Activated T-helper 17 cell treated with anti-CD3 and anti-CD28 coated beads, Interleukin-2, amount 50 U/mL, for 72 hours (primary cell): ENCODE data around the gene FBXL15. TPM values are rescaled to one million over a fixed set of nuclear protein-coding genes. Genes with fewer than 3 reads are reported as not detected.
"Not testable (repeated sequence)": the region's sequence is repeated elsewhere in the genome, so short reads cannot be mapped to it uniquely, and the experiment has no call there.

Experiments used
- ATAC-seq: fragments of 150-1000 bp; cut with Tn5 transposase; replicated peaks from 2 replicates; pipeline ENCODE4 v1.10.0; 2021; ENCODE audit warnings: mild to moderate bottlenecking, moderate library complexity
- H3K27ac Mint-ChIP-seq: one replicate; pipeline ENCODE4 v1.8.0; 2022; ENCODE audit warnings: mixed read lengths
- H3K27me3 Mint-ChIP-seq: one replicate; pipeline ENCODE4 v1.8.0; 2022; ENCODE audit warnings: mixed read lengths
- H3K36me3 Mint-ChIP-seq: one replicate; pipeline ENCODE4 v1.8.0; 2022; ENCODE audit warnings: low read depth, mild to moderate bottlenecking, mixed read lengths
- H3K4me1 Mint-ChIP-seq: one replicate; pipeline ENCODE4 v1.8.0; 2022; ENCODE audit warnings: mixed read lengths
- H3K4me3 Mint-ChIP-seq: one replicate; pipeline ENCODE4 v1.8.0; 2022; ENCODE audit warnings: mild to moderate bottlenecking, mixed read lengths
- H3K9me3 Mint-ChIP-seq: one replicate; pipeline ENCODE4 v1.8.0; 2022; ENCODE audit warnings: mixed read lengths
- total RNA-seq, 2 donors: library from RNA; stranded (reverse); gene quantifications; one replicate each; pipeline ENCODE4 v1.2.3, GENCODE V29; 2022

FBXL15 gene
- total RNA-seq, 2 donors from 2014 or later, result 12.6 to 15.4 TPM

DNA sequence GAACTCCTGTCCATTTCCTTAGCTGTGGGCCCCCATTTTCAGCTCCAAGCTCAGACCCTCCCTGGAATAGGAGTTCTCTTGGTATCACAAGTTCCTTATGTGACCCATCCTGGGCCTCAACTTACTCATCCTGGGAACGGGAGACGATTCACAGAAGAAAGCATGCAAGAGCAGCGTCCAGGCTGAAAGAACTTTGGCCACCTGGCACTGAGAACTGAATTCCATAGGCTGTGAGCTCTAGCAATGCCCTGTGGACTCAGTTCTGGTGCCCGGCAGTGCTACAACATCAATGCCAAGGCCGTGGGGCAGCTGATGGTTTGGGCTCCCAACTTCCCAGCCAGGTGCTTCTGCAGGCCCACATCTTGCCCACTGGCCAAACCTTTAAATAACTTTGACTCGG, 15.7 kb downstream of the FBXL15 start:
- no peaks in the 10 kb centered on the region for H3K27me3 Mint-ChIP-seq
- H3K27ac Mint-ChIP-seq, result peak overlapping the region; percentile 82
- ATAC-seq, result no peak
- H3K4me1 Mint-ChIP-seq, result peaks cover 34% of the 10 kb centered on the region
- peaks cover 11% of the 10 kb centered on the region for H3K36me3 Mint-ChIP-seq
- H3K4me3 Mint-ChIP-seq, result peak overlapping the region; percentile 89
- no peaks in the 10 kb centered on the region for H3K9me3 Mint-ChIP-seq

GRCh38 chr10:102437515-102437914, 16.9 kb downstream of the FBXL15 start:
- peak overlapping the region; percentile 82 for H3K27ac Mint-ChIP-seq
- peaks cover 30% of the 10 kb centered on the region for H3K4me1 Mint-ChIP-seq
- H3K4me3 Mint-ChIP-seq, result peak overlapping the region; percentile 89
- no peak for ATAC-seq
- H3K36me3 Mint-ChIP-seq, result peaks cover 11% of the 10 kb centered on the region
- H3K27me3 Mint-ChIP-seq, result no peaks in the 10 kb centered on the region
- no peaks in the 10 kb centered on the region for H3K9me3 Mint-ChIP-seq

- no peak overlapping the region for H3K27ac Mint-ChIP-seq
- peaks cover 11% of the 10 kb centered on the region for H3K36me3 Mint-ChIP-seq
- H3K27me3 Mint-ChIP-seq, result no peaks in the 10 kb centered on the region
- peaks cover 30% of the 10 kb centered on the region for H3K4me1 Mint-ChIP-seq
- ATAC-seq, result no peak
- no peaks in the 10 kb centered on the region for H3K9me3 Mint-ChIP-seq
- peak overlapping the region; percentile 89 for H3K4me3 Mint-ChIP-seq
Measured at GRCh38 chr10:102438374-102438773, 17.7 kb downstream of the FBXL15 start.

DNA sequence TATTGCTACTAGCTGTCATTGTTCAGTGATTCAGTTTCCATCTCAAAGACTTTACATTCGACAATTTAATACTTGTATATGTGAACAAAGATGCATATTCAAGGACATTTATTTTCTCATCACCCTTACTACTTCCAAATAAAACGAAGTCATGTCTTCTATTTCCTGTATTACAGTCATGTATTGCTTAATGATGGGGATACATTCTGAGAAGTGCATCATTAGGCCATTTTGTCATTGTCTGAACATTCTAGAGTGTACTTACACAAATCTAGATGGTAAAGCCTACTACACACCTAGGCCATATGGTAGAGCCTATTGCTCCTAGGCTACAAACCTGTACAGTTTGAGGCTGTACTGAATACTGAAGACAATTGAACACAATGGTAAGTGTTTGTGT, 24.2 kb downstream of the FBXL15 start:
- peaks cover 6% of the 10 kb centered on the region for H3K36me3 Mint-ChIP-seq
- H3K4me3 Mint-ChIP-seq, result no peak overlapping the region
- H3K27me3 Mint-ChIP-seq, result no peaks in the 10 kb centered on the region
- peaks cover 5% of the 10 kb centered on the region for H3K4me1 Mint-ChIP-seq
- ATAC-seq, result no peak
- no peak overlapping the region for H3K27ac Mint-ChIP-seq
- H3K9me3 Mint-ChIP-seq, result no peaks in the 10 kb centered on the region

- no peaks in the 10 kb centered on the region for H3K9me3 Mint-ChIP-seq
- H3K36me3 Mint-ChIP-seq, result peaks cover 43% of the 10 kb centered on the region
- no peaks in the 10 kb centered on the region for H3K27me3 Mint-ChIP-seq
- peak; percentile 68 for ATAC-seq
- peaks cover 12% of the 10 kb centered on the region for H3K4me1 Mint-ChIP-seq
- H3K27ac Mint-ChIP-seq, result peak overlapping the region; percentile 87
- peak overlapping the region; percentile 84 for H3K4me3 Mint-ChIP-seq
Measured at GRCh38 chr10:102449321-102450123, 28.9 kb downstream of the FBXL15 start.

DNA sequence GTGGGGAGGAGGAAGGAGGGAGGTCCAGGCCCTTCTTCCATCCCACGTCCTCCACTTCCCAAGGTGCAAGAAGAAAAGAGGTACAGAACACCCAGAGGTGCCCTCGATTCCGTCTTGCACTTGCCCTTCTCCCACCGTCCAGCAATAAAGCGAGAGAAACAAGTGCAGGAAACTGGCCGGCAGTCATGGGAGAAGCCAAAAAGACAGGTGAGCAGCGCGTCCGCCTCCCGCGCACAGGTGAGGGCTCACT, 29.4 kb downstream of the FBXL15 start:
- H3K27ac Mint-ChIP-seq, result peak overlapping the region; percentile 87
- peak overlapping the region; percentile 84 for H3K4me3 Mint-ChIP-seq
- H3K36me3 Mint-ChIP-seq, result peaks cover 48% of the 10 kb centered on the region
- H3K4me1 Mint-ChIP-seq, result peaks cover 12% of the 10 kb centered on the region
- ATAC-seq, result peak; percentile 1
- H3K9me3 Mint-ChIP-seq, result no peaks in the 10 kb centered on the region
- no peaks in the 10 kb centered on the region for H3K27me3 Mint-ChIP-seq

- peaks cover 12% of the 10 kb centered on the region for H3K4me1 Mint-ChIP-seq
- peak; percentile 67 for ATAC-seq
- peak overlapping the region; percentile 84 for H3K4me3 Mint-ChIP-seq
- peaks cover 53% of the 10 kb centered on the region for H3K36me3 Mint-ChIP-seq
- no peaks in the 10 kb centered on the region for H3K9me3 Mint-ChIP-seq
- H3K27me3 Mint-ChIP-seq, result no peaks in the 10 kb centered on the region
- H3K27ac Mint-ChIP-seq, result peak overlapping the region; percentile 87
Measured at GRCh38 chr10:102450374-102451104, 29.9 kb downstream of the FBXL15 start.

DNA sequence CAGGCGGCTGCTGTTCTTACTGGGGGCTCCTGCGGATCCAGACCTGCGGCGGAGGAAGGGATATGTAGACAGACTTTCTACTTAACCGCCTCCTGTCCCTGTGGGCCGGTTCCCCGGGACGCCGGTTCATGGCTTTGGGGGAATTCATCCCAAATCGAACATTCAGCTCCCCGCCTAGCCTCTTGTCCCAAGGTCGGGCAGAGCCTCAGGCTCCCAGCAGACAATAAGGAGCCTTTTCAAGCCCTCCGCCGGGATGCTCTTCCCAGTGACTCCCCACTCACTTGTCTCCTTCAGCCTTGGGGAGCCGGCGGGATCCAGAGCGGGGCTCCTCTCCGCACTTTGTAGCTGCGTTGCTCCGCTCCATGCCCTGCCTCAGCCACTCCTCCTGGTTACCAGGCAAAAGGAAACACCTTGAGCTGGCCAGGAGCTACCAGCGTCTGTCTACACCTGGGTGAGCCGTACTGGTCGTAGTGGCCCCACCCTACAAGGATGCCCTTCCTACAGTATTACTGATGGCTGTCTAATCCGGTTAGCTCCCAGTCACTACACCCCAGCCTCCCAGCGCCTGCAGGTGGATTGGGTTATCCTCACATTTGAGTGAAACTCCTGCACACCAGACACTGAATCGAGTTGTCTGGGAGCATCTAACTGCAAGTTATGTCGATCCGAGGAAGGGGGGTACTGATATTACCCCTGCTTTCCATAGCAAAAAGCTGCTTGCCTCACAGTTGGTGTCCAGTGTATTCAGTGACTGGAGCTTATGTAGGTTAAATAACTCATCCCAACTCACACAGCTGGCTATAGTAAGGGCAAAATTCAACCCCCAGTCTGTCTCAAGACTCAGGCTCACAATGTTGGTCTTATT, 30.7 kb downstream of the FBXL15 start, which contains the start of gene C10orf95:
Gene C10orf95 (minus strand): TSS at position 439 of the 865 bp plus-strand sequence. CDS start 450 bp downstream, outside the sequence.
- peak within 1 kb of the TSS; percentile 93 for H3K27ac Mint-ChIP-seq
- H3K27me3 Mint-ChIP-seq, result no peaks in the 10 kb centered on the region
- H3K4me1 Mint-ChIP-seq, result peaks cover 12% of the 10 kb centered on the region
- peak within 1 kb of the TSS; percentile 84 for H3K4me3 Mint-ChIP-seq
- H3K9me3 Mint-ChIP-seq, result no peaks in the 10 kb centered on the region
- no peak for ATAC-seq
- peaks cover 60% of the 10 kb centered on the region for H3K36me3 Mint-ChIP-seq

DNA sequence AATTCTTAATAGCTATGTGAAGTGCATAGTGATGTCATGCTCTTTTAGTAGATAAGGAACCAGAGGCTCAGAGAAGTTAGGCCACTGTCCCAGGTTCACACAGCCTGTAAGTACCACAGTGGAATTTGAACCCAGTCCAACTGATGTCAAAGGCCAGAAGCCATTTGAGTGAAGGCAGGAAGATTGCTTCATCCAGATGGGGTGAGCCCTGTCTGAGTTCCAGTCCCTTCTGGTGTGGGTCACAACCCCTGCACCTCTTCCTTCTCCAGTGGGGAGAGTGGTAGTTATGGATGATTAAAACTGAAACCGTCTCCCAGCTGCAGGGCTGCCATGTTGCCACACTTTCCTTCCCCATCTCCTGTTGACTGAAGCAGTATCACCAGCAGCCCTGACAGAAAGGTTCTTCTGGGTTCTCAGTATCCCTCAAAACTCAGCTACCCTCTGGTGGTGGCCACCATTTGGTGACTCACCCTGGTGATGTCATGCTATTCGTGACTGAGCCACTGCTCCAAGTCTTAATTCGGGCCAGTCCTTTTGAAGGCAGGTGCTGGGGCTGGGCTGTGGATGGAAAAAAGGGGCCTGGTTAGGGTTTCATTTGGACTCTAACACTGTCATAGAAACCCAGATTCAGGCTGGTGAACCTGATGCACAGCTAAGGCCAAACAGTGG, 32.2 kb downstream of the FBXL15 start:
- peaks cover 64% of the 10 kb centered on the region for H3K36me3 Mint-ChIP-seq
- H3K27ac Mint-ChIP-seq, result peak overlapping the region; percentile 93
- peak; percentile 79 for ATAC-seq
- H3K9me3 Mint-ChIP-seq, result no peaks in the 10 kb centered on the region
- H3K4me1 Mint-ChIP-seq, result peaks cover 17% of the 10 kb centered on the region
- H3K27me3 Mint-ChIP-seq, result no peaks in the 10 kb centered on the region
- H3K4me3 Mint-ChIP-seq, result peak overlapping the region; percentile 67

- Mint-ChIP-seq H3K9me3 (no peaks in the 10 kb centered on the region), H3K27me3 (no peaks in the 10 kb centered on the region), H3K36me3 (peaks cover 64% of the 10 kb centered on the region), H3K4me3 (peak overlapping the region; percentile 67), H3K4me1 (peaks cover 18% of the 10 kb centered on the region), H3K27ac (peak overlapping the region; percentile 93)
- no peak for ATAC-seq
Measured at GRCh38 chr10:102453502-102453901, 32.9 kb downstream of the FBXL15 start.

- H3K4me3 Mint-ChIP-seq, H3K9me3 Mint-ChIP-seq, H3K27me3 Mint-ChIP-seq, ATAC-seq: not testable (repeated sequence)
- Mint-ChIP-seq H3K27ac (peak overlapping the region; percentile 8), H3K36me3 (peaks cover 58% of the 10 kb centered on the region), H3K4me1 (peaks cover 13% of the 10 kb centered on the region)
Measured at GRCh38 chr10:102454662-102455487, 34.2 kb downstream of the FBXL15 start.

DNA sequence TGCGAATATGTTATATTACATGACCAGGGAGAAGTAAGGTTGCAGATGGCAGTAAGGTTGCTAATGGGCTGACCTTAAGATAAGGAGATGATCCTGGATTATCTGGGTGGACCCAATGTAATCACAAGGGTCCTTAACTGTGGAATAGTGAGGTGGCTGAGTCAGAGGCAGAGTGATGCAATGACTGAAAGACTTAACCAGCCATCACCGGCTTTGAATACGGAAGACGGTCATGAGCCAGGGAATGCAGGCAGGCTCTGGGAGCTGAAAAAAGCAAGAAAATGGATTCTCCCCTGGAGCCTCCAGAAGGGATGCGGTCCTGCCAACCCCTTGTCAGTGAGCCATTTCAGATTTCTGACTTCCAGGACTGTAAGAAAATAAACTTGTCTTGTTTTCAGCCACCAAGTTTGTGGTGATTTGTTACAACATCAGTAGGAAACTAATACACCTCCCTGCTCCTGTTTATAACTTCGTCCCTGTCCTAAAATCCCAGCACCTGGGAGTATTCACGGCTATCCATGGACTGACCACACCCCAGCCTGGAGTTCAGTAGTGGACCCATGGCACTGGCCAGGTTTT, 35.3 kb downstream of the FBXL15 start:
- no peak for ATAC-seq
- no peaks in the 10 kb centered on the region for H3K27me3 Mint-ChIP-seq
- peaks cover 13% of the 10 kb centered on the region for H3K4me1 Mint-ChIP-seq
- H3K9me3 Mint-ChIP-seq, result no peaks in the 10 kb centered on the region
- H3K36me3 Mint-ChIP-seq, result peaks cover 55% of the 10 kb centered on the region
- no peak overlapping the region for H3K4me3 Mint-ChIP-seq
- no peak overlapping the region for H3K27ac Mint-ChIP-seq

DNA sequence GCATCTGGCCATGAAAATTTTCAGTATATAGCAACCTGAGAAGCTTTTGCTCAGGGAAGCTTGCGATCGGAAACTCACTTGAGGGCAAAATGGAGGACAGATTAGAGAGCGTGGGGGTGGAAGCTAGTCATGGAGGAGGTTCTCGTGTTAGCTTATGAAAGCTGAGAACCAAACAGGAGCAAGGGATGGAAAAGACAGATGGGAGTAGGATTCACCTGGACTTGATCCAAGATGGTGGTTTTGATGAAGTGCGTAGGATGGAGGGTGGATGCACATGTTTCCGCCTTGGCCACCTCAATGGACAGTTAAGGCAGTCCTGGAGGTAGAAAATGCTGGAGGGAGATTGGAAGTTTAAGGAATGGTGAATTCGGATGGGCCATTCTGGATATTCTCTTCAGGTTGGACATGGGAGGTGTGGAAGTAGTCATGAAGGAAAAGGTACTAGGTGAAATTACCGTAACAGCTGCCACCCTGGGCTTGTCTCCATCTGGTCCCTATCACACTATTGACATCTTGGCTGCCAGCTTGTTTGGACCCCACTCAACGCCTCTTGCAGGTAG, 37.0 kb downstream of the FBXL15 start:
- peaks cover 38% of the 10 kb centered on the region for H3K36me3 Mint-ChIP-seq
- peaks cover 22% of the 10 kb centered on the region for H3K4me1 Mint-ChIP-seq
- no peaks in the 10 kb centered on the region for H3K27me3 Mint-ChIP-seq
- no peak for ATAC-seq
- H3K9me3 Mint-ChIP-seq, result no peaks in the 10 kb centered on the region
- H3K27ac Mint-ChIP-seq, result no peak overlapping the region
- H3K4me3 Mint-ChIP-seq, result no peak overlapping the region
